ENCODE results near the gene TTC34. TPM values are rescaled to one million over a fixed set of nuclear protein-coding genes. Genes with fewer than 3 reads are reported as not detected.

Gene TTC34
- total RNA-seq, 4 donors from 2014 or later, result 0.17 to 0.56 TPM; not detected in 2

GRCh38 chr1:2795926-2796325, 5.6 kb downstream of the TTC34 start:
- no peaks in the 10 kb centered on the region for H3K36me3 ChIP-seq
- TF ChIP-seq EP300 (IDR thresholded peaks at IDR 0.05), result no peak
- H3K4me3 ChIP-seq, result no peak overlapping the region
- H3K9me3 ChIP-seq, result peaks cover 23% of the 10 kb centered on the region
- H3K4me1 ChIP-seq, result no peaks in the 10 kb centered on the region
- WGBS, result 92% methylated on average over 5 of the region's 6 CpGs
- peak in 1 of 2 donors; percentile 15 for DNase-seq (ENCODE audit: low spot score in 2 of 2)
- H3K27ac ChIP-seq, result no peak overlapping the region
- peaks cover 58% of the 10 kb centered on the region for H3K27me3 ChIP-seq

DNA sequence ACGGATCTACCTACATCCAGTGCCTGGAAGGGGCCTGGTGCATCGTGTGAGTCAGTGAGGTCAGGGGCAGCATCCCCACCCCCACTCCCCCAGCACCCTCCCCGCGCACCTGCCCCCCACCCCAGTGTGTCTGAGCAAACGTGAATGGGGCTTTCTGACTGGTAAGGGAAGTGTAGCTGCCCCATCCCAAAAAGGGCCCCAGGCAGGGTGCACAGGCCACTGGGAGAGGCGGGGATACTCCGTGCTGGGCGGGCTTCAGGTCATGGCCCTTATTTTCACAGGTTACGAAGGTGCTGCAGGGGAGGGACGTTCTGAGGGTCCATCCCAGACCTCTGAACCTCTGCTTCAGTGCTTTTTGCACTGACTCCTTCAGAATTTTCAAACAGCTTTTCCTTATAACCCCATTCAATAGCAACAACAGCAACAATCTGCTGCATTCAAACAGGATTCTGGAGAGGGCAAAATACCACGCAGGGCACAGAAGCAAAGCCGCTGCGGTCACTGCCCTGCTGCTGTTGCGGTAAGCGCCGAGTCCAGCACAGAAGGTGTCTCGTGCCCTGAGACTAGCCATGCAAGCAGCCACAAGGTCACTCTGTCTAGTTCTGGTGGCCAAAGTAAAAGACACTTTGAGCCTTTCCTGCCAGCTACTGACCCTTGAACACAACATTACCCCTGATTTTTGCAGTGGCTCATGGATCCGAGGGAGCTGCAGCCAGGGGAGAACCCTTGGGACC, 10.3 kb downstream of the TTC34 start:
- H3K27me3 ChIP-seq, result peaks cover 70% of the 10 kb centered on the region

DNA sequence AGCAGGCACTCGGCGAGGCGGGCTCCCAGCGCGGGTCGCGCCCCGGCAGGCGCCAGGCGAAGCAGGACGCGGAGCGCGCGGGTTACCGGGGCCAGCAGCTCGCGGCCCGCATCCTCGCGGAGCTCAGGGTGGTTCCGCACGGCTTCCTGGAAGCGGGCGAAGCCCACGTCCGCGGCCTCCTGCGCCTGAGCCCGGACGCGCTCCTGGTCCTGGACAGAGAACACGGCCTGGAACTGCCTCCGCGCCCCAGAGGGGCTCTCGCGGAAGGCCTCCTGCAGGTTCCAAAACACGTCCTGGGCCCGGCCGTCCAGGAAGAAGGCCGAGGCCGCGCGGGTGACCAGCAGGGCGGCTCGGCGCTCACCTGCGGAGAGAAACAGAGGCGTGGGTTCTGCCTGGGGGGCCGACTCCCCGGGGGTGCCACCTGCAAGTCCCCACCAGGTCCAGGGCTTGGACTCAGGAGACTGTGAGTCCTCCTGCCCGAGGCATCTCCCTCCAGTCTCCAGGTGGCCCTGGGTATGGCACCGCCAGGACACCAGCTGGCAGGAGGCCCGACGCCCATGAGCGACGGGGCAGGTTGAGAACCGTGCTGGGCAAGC, 11.4 kb downstream of the TTC34 start:
- Histone ChIP-seq H3K4me1 (no peaks in the 10 kb centered on the region), H3K9me3 (peaks cover 21% of the 10 kb centered on the region), H3K27me3 (peaks cover 75% of the 10 kb centered on the region), H3K27ac (no peak overlapping the region), H3K36me3 (no peaks in the 10 kb centered on the region), H3K4me3 (no peak overlapping the region)
- DNase-seq (ENCODE audit: low spot score in 2 of 2), result peak; percentile 44 to 45
- no CpG with 5 or more reads among the region's 58 CpGs for WGBS
- TF ChIP-seq EP300 (IDR thresholded peaks at IDR 0.05) (no peak), POLR2AphosphoS5 (IDR thresholded peaks at IDR 0.05) (no peak), CTCF (IDR thresholded peaks at IDR 0.05) (no peak), POLR2A (IDR thresholded peaks at IDR 0.05) (no peak)

More for the DNA sequence above, 10.3 kb downstream of the TTC34 start:
- WGBS, result 77% methylated on average over 15 of the region's 18 CpGs
- TF ChIP-seq POLR2A (IDR thresholded peaks at IDR 0.05), result no peak
- peak; percentile 33 to 49 for DNase-seq (ENCODE audit: low spot score in 2 of 2)
- Histone ChIP-seq H3K9me3 (peaks cover 23% of the 10 kb centered on the region), H3K4me3 (no peak overlapping the region), H3K27ac (no peak overlapping the region), H3K4me1 (no peaks in the 10 kb centered on the region), H3K36me3 (no peaks in the 10 kb centered on the region)

DNA sequence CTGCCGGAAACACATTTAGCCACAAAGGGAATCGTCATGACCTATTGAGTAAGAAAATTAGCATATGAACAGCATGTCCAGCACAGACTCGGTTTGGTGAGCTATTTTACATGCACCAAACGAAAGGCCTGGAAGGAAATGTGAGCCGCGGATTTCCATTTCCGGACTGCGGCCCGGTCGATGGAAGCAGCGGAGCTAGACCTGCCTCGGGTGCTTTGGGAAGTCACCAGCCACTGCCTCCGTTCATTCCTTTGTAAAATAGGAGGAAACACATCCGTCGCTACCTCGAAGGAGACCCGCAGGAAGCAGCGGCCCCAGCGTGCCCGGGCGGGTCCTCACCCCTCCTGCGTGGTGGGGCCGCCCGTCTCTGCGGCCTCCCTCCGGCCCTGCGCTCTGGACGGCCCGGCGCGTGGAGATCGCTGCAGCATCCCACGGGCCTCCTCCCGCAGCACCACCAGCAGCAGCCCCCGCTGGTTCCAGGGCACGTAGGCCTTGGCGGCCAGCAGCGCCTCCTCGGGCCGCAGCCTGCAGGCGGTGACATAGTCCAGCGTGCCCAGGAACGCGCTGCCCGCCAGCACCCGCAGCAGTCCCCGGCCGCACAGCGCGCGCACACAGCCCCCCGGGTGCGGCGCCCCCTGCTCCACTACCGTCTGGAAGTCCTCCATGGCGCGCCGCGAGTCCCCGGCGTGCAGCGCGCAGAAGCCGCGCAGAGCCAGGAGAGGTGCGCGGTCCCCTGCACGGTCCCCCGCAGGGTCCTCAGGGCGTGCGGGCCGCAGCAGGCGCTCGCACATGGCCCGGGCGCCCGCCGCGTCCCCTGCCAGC, 12.1 kb downstream of the TTC34 start:
- H3K27me3 ChIP-seq, result peaks cover 75% of the 10 kb centered on the region

GRCh38 chr1:2788506-2789163, 12.9 kb downstream of the TTC34 start:
- Histone ChIP-seq H3K27me3 (peaks cover 75% of the 10 kb centered on the region), H3K36me3 (no peaks in the 10 kb centered on the region), H3K4me1 (no peaks in the 10 kb centered on the region), H3K4me3 (no peak overlapping the region), H3K9me3 (peaks cover 13% of the 10 kb centered on the region), H3K27ac (no peak overlapping the region)
- TF ChIP-seq POLR2A (IDR thresholded peaks at IDR 0.05) (no peak), POLR2AphosphoS5 (IDR thresholded peaks at IDR 0.05) (no peak), EP300 (IDR thresholded peaks at IDR 0.05) (no peak)
- DNase-seq (ENCODE audit: low spot score in 2 of 2), result peak; percentile 40 to 74
- WGBS, result 67% methylated on average over 18 of the region's 19 CpGs

More for the DNA sequence above, 12.1 kb downstream of the TTC34 start:
- DNase-seq (ENCODE audit: low spot score in 2 of 2), result peak; percentile 50 to 60
- H3K4me3 ChIP-seq, result no peak overlapping the region
- no peak for TF ChIP-seq POLR2A (IDR thresholded peaks at IDR 0.05)
- no peak overlapping the region for H3K27ac ChIP-seq
- whole genome bisulfite sequencing, result 19% methylated on average over 16 of the region's 79 CpGs
- H3K36me3 ChIP-seq, result no peaks in the 10 kb centered on the region
- no peaks in the 10 kb centered on the region for H3K4me1 ChIP-seq
- H3K9me3 ChIP-seq, result peaks cover 20% of the 10 kb centered on the region

DNA sequence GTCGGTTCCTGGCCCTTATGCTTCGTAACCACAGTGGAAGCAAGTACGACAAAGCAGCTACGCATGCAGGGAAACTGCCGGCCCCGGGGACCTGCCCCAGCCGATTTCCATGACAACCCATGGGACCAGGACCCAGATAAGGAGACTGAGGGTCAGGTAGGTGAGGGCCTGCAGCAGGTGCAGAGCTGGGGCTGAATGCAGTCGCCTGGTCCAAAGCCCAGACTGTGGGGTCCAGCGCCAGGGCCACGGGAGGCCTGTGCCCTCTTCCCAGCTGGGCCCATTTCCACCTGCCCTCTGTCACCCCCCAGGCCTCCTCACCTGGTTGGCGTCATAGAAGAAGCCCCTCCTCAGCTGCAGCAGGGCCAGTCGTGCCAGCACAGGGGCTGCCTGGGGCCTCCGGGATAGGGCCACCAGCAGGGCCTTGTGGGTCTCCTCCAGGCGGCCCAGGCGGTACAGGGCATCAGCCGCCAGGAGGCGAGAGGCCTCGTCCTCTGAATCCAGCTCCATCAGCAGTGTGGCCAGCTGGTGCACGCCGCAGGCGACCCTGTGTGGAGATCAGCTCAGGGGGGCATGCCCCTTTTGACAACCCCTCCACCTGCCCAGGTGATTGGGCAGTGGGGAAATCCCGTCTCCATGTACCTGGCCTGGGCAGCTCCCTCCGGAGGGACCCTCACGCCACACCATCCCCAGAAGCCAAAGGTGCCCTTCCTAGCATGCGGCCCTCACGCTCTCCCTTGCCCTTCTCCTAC, 14.2 kb downstream of the TTC34 start:
- no peaks in the 10 kb centered on the region for H3K4me1 ChIP-seq
- no peaks in the 10 kb centered on the region for H3K36me3 ChIP-seq
- WGBS, result 79% methylated on average over 15 of the region's 26 CpGs
- no peak overlapping the region for H3K4me3 ChIP-seq
- H3K27me3 ChIP-seq, result peaks cover 72% of the 10 kb centered on the region
- H3K27ac ChIP-seq, result no peak overlapping the region
- TF ChIP-seq POLR2AphosphoS5 (IDR thresholded peaks at IDR 0.05) (no peak), CTCF (IDR thresholded peaks at IDR 0.05) (no peak), EP300 (IDR thresholded peaks at IDR 0.05) (no peak), POLR2A (IDR thresholded peaks at IDR 0.05) (no peak)
- DNase-seq (ENCODE audit: low spot score in 2 of 2), result peak; percentile 56 to 68
- H3K9me3 ChIP-seq, result peaks cover 5% of the 10 kb centered on the region
